Measurements from ENCODE around the gene RBP3.

Gene RBP3

DNA sequence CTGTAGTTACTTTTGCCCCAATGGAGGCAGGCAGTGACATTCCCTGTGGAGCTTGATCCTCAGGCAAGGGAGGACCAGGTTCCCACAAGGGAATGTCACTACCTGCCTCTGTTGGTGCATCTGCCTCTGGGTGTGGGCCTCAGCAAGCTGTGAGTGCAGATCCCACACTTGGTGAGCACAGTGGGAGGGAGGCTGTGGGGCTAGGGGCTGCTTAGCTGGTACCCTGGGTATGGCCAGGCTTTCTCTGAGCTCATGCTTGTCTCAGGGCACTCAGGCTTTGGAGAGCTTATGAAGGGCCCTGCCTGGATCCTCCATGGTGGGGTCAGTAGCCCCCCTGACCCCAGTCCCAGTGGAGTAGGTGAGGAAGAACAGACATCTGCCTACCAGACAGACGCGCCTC lies 52.1 kb downstream of the RBP3 start:
- no peak for DNase-seq (ENCODE audit: low read depth in 1 of 2, low spot score in 1 of 2)
- Histone ChIP-seq H3K27me3 (ENCODE audit: insufficient read depth, poor library complexity, severe bottlenecking) (no peaks in the 10 kb centered on the region), H3K4me3 (replicated peaks; ENCODE audit: insufficient read depth, low read length) (no peak overlapping the region), H3K27ac (replicated peaks) (no peak overlapping the region)
- TF ChIP-seq SPI1 (IDR thresholded peaks at IDR 0.05; ENCODE audit: borderline replicate concordance, low read depth): no peak
- no peak for TF ChIP-seq POLR2AphosphoS5 (IDR thresholded peaks at IDR 0.05; ENCODE audit: low read depth)
- TF ChIP-seq, protein P1, sequence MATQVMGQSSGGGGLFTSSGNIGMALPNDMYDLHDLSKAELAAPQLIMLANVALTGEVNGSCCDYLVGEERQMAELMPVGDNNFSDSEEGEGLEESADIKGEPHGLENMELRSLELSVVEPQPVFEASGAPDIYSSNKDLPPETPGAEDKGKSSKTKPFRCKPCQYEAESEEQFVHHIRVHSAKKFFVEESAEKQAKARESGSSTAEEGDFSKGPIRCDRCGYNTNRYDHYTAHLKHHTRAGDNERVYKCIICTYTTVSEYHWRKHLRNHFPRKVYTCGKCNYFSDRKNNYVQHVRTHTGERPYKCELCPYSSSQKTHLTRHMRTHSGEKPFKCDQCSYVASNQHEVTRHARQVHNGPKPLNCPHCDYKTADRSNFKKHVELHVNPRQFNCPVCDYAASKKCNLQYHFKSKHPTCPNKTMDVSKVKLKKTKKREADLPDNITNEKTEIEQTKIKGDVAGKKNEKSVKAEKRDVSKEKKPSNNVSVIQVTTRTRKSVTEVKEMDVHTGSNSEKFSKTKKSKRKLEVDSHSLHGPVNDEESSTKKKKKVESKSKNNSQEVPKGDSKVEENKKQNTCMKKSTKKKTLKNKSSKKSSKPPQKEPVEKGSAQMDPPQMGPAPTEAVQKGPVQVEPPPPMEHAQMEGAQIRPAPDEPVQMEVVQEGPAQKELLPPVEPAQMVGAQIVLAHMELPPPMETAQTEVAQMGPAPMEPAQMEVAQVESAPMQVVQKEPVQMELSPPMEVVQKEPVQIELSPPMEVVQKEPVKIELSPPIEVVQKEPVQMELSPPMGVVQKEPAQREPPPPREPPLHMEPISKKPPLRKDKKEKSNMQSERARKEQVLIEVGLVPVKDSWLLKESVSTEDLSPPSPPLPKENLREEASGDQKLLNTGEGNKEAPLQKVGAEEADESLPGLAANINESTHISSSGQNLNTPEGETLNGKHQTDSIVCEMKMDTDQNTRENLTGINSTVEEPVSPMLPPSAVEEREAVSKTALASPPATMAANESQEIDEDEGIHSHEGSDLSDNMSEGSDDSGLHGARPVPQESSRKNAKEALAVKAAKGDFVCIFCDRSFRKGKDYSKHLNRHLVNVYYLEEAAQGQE (IDR thresholded peaks at IDR 0.05; ENCODE audit: insufficient replicate concordance, low read depth): no peak
- no peak for TF ChIP-seq GABPA (IDR thresholded peaks at IDR 0.05; ENCODE audit: low read depth)
- TF ChIP-seq, protein P2, sequence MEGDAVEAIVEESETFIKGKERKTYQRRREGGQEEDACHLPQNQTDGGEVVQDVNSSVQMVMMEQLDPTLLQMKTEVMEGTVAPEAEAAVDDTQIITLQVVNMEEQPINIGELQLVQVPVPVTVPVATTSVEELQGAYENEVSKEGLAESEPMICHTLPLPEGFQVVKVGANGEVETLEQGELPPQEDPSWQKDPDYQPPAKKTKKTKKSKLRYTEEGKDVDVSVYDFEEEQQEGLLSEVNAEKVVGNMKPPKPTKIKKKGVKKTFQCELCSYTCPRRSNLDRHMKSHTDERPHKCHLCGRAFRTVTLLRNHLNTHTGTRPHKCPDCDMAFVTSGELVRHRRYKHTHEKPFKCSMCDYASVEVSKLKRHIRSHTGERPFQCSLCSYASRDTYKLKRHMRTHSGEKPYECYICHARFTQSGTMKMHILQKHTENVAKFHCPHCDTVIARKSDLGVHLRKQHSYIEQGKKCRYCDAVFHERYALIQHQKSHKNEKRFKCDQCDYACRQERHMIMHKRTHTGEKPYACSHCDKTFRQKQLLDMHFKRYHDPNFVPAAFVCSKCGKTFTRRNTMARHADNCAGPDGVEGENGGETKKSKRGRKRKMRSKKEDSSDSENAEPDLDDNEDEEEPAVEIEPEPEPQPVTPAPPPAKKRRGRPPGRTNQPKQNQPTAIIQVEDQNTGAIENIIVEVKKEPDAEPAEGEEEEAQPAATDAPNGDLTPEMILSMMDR (IDR thresholded peaks at IDR 0.05; ENCODE audit: insufficient read depth, low read length): no peak

DNA sequence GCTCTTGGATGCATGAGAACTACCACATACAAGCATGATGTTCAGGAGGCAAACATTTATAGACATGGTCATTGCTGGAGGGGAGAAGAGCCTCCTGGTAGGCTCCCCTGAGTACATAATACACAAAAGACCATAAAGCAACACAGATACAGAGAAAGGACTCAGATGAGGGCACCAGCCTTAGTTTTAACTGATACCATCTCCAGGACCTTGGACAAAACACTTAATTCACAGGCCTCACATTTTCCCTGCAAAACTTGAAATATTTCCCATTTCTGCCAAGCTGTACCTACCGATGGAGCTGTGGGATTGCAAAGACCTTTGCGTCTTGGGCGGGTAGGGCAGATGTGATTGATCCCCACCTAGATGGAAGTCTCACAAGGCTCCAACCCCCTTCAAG lies 52.6 kb downstream of the RBP3 start:
- H3K4me3 ChIP-seq (replicated peaks; ENCODE audit: insufficient read depth, low read length): no peak overlapping the region
- no peak for DNase-seq (ENCODE audit: low read depth in 1 of 2, low spot score in 1 of 2)
- TF ChIP-seq, protein P1 (IDR thresholded peaks at IDR 0.05; ENCODE audit: insufficient replicate concordance, low read depth): no peak
- TF ChIP-seq, protein P2 (IDR thresholded peaks at IDR 0.05; ENCODE audit: insufficient read depth, low read length): no peak
- TF ChIP-seq GABPA (IDR thresholded peaks at IDR 0.05; ENCODE audit: low read depth) (no peak), POLR2AphosphoS5 (IDR thresholded peaks at IDR 0.05; ENCODE audit: low read depth) (no peak), SPI1 (IDR thresholded peaks at IDR 0.05; ENCODE audit: borderline replicate concordance, low read depth) (no peak)
- no peak overlapping the region for H3K27ac ChIP-seq (replicated peaks)
- no peaks in the 10 kb centered on the region for H3K27me3 ChIP-seq (ENCODE audit: insufficient read depth, poor library complexity, severe bottlenecking)

DNA sequence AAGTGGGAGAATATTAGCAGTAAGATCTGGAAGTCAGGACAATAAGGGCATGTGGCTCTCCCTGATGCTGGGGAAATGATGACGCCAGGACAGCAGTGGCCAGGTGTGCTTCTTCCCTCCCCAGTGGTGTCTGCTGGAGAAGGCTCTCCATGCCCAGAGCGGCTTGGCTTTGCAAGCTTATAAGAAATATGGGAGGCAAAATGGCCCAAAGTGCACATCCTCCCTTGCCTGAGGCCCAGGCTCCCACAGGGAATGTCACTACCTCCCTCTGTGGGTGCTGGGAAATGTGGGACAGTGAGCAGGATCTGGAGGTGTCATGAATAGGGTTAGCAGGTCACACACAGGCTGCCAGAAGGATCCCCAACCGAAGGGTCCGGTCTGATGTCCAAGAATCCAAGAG lies 53.0 kb downstream of the RBP3 start:
- Histone ChIP-seq H3K27ac (replicated peaks) (no peak overlapping the region), H3K4me3 (replicated peaks; ENCODE audit: insufficient read depth, low read length) (no peak overlapping the region), H3K27me3 (ENCODE audit: insufficient read depth, poor library complexity, severe bottlenecking) (no peaks in the 10 kb centered on the region)
- no peak for TF ChIP-seq GABPA (IDR thresholded peaks at IDR 0.05; ENCODE audit: low read depth)
- TF ChIP-seq, protein P2 (IDR thresholded peaks at IDR 0.05; ENCODE audit: insufficient read depth, low read length): no peak
- TF ChIP-seq POLR2AphosphoS5 (IDR thresholded peaks at IDR 0.05; ENCODE audit: low read depth): no peak
- no peak for TF ChIP-seq SPI1 (IDR thresholded peaks at IDR 0.05; ENCODE audit: borderline replicate concordance, low read depth)
- TF ChIP-seq, protein P1 (IDR thresholded peaks at IDR 0.05; ENCODE audit: insufficient replicate concordance, low read depth): no peak
- no peak for DNase-seq (ENCODE audit: low read depth in 1 of 2, low spot score in 1 of 2)
